Measurements from ENCODE around the gene ARHGAP18. TPM values are rescaled to one million over a fixed set of nuclear protein-coding genes. Genes with fewer than 3 reads are reported as not detected.

The ARHGAP18 gene
- polyA plus RNA-seq, 1 of the 3 experiments (the other 2 are of a cell fraction): 25.0 TPM

DNA sequence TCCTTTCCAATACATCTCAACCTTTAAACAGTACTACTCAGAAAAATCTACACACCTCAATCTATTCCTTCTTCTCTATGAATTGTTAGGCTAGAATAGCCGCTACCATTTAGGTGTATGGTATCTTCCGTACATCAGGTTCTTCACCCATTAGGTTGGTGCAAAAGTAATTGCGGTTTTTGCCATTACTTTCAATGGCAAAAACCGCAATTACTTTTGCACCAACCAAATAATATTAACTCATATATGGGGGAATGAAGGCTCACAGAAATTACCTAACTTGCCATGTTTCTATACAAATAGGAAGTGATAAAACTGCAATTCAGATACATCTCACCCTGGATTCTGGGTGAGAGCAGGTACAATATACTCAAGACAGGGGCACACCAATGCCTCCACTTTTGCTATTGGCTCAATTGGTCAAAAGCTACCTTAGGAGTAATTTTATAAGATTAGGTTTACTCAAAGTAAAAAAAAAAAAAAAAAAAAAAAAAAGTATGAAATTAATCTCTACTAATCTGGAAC, 37.7 kb upstream of the ARHGAP18 start:
- Histone ChIP-seq H3K4me2 (no peak overlapping the region), H3K27me3 (ENCODE audit: insufficient read depth) (no peaks in the 10 kb centered on the region), H3K79me2 (ENCODE audit: insufficient read depth) (no peaks in the 10 kb centered on the region), H3K9ac (no peak overlapping the region), H3K4me1 (ENCODE audit: control insufficient read depth in 1 of 2, insufficient read depth in 2 of 2, low read depth in 1 of 2, low read length in 1 of 2) (peaks cover 0 to 60% of the 10 kb centered on the region in 2 experiments; a peak in 3 of 4 replicates), H2AFZ (ENCODE audit: low read depth) (no peak overlapping the region), H3K27ac (ENCODE audit: low read depth in 2 of 2, low read length in 1 of 2) (peak overlapping the region; percentile 78 to 96; a peak in 3 of 4 replicates), H3K9me3 (no peaks in the 10 kb centered on the region), H4K20me1 (ENCODE audit: insufficient read depth) (no peaks in the 10 kb centered on the region), H3K36me3 (replicated peaks in 1 of 2; ENCODE audit: control insufficient read depth in 1 of 2, insufficient read depth in 2 of 2, low read length in 1 of 2) (no peaks in the 10 kb centered on the region), H3F3A (replicated peaks; ENCODE audit: insufficient read depth) (peaks cover 66% of the 10 kb centered on the region), H3K9me2 (no peaks in the 10 kb centered on the region), H3K4me3 (ENCODE audit: low read depth in 2 of 2, low read length in 1 of 2) (no peak overlapping the region)
- ChIA-PET CTCF (no interaction called here), POLR2A (no interaction called here)
- no peak for TF ChIP-seq CHD2 (IDR thresholded peaks at IDR 0.05; ENCODE audit: low read length, partially characterized antibody)
- no peak for TF ChIP-seq RFX5 (IDR thresholded peaks at IDR 0.05; ENCODE audit: low read length)
- no peak for TF ChIP-seq RXRA (IDR thresholded peaks at IDR 0.05; ENCODE audit: borderline replicate concordance, low read depth)
- TF ChIP-seq, protein P1, sequence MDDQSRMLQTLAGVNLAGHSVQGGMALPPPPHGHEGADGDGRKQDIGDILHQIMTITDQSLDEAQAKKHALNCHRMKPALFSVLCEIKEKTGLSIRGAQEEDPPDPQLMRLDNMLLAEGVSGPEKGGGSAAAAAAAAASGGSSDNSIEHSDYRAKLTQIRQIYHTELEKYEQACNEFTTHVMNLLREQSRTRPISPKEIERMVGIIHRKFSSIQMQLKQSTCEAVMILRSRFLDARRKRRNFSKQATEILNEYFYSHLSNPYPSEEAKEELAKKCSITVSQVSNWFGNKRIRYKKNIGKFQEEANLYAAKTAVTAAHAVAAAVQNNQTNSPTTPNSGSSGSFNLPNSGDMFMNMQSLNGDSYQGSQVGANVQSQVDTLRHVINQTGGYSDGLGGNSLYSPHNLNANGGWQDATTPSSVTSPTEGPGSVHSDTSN (IDR thresholded peaks at IDR 0.05): no peak
- no peak for TF ChIP-seq TCF12 (IDR thresholded peaks at IDR 0.05)
- no peak for DNase-seq
- 62% methylated on average over 4 of the region's 4 CpGs for WGBS (ENCODE audit: low lambda C conversion rate)

DNA sequence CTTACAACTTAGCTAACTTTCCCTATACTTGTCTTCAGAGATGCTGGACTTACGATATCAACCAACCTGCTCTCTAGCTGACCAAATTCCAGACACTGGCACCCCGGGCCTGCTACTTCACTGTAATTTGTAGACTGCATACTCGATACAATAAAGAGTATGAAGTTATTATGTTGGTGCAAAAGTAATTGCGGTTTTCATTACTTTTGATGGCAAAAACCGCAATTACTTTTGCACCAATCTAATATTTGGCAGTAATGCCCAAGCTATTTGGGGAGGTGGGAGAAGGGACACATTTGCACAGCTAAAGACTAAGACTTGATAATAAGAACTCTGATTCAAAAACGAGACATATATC, 34.9 kb upstream of the ARHGAP18 start:
- no peaks in the 10 kb centered on the region for H4K20me1 ChIP-seq (ENCODE audit: insufficient read depth)
- peaks cover 41% of the 10 kb centered on the region for H3F3A ChIP-seq (replicated peaks; ENCODE audit: insufficient read depth)
- ChIA-PET CTCF (interaction anchor here (0.9 to 4.8 kb wide), 3 partner anchors 31 to 245 kb away, joined by 4 to 19 read pairs (median 4); no protein-coding TSS in a partner anchor), POLR2A (no interaction called here)
- H3K79me2 ChIP-seq (ENCODE audit: insufficient read depth): no peaks in the 10 kb centered on the region
- peak overlapping the region; percentile 50 to 90; a peak in 3 of 4 replicates for H3K27ac ChIP-seq (ENCODE audit: low read depth in 2 of 2, low read length in 1 of 2)
- H3K27me3 ChIP-seq (ENCODE audit: insufficient read depth): no peaks in the 10 kb centered on the region
- peaks cover 0 to 36% of the 10 kb centered on the region in 2 experiments; a peak in 3 of 4 replicates for H3K4me1 ChIP-seq (ENCODE audit: control insufficient read depth in 1 of 2, insufficient read depth in 2 of 2, low read depth in 1 of 2, low read length in 1 of 2)
- WGBS (ENCODE audit: low lambda C conversion rate): 50% methylated on average over 6 of the region's 6 CpGs
- no peak overlapping the region for H3K4me3 ChIP-seq (ENCODE audit: low read depth in 2 of 2, low read length in 1 of 2)
- no peak overlapping the region for H2AFZ ChIP-seq (ENCODE audit: low read depth)
- H3K9me2 ChIP-seq: no peaks in the 10 kb centered on the region
- peak overlapping the region; percentile 48 for H3K4me2 ChIP-seq
- H3K36me3 ChIP-seq (replicated peaks in 1 of 2; ENCODE audit: control insufficient read depth in 1 of 2, insufficient read depth in 2 of 2, low read length in 1 of 2): no peaks in the 10 kb centered on the region
- TF ChIP-seq, protein P2, sequence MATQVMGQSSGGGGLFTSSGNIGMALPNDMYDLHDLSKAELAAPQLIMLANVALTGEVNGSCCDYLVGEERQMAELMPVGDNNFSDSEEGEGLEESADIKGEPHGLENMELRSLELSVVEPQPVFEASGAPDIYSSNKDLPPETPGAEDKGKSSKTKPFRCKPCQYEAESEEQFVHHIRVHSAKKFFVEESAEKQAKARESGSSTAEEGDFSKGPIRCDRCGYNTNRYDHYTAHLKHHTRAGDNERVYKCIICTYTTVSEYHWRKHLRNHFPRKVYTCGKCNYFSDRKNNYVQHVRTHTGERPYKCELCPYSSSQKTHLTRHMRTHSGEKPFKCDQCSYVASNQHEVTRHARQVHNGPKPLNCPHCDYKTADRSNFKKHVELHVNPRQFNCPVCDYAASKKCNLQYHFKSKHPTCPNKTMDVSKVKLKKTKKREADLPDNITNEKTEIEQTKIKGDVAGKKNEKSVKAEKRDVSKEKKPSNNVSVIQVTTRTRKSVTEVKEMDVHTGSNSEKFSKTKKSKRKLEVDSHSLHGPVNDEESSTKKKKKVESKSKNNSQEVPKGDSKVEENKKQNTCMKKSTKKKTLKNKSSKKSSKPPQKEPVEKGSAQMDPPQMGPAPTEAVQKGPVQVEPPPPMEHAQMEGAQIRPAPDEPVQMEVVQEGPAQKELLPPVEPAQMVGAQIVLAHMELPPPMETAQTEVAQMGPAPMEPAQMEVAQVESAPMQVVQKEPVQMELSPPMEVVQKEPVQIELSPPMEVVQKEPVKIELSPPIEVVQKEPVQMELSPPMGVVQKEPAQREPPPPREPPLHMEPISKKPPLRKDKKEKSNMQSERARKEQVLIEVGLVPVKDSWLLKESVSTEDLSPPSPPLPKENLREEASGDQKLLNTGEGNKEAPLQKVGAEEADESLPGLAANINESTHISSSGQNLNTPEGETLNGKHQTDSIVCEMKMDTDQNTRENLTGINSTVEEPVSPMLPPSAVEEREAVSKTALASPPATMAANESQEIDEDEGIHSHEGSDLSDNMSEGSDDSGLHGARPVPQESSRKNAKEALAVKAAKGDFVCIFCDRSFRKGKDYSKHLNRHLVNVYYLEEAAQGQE (IDR thresholded peaks at IDR 0.05; ENCODE audit: low read depth, low read length): 0 out of 2 replicates have a peak, but pooled peaks have one; percentile 0
- TF ChIP-seq, protein P3, sequence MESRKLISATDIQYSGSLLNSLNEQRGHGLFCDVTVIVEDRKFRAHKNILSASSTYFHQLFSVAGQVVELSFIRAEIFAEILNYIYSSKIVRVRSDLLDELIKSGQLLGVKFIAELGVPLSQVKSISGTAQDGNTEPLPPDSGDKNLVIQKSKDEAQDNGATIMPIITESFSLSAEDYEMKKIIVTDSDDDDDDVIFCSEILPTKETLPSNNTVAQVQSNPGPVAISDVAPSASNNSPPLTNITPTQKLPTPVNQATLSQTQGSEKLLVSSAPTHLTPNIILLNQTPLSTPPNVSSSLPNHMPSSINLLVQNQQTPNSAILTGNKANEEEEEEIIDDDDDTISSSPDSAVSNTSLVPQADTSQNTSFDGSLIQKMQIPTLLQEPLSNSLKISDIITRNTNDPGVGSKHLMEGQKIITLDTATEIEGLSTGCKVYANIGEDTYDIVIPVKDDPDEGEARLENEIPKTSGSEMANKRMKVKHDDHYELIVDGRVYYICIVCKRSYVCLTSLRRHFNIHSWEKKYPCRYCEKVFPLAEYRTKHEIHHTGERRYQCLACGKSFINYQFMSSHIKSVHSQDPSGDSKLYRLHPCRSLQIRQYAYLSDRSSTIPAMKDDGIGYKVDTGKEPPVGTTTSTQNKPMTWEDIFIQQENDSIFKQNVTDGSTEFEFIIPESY (IDR thresholded peaks at IDR 0.05; ENCODE audit: borderline replicate concordance, low read depth): no peak
- H3K9me3 ChIP-seq: no peaks in the 10 kb centered on the region
- DNase-seq: no peak
- no peak overlapping the region for H3K9ac ChIP-seq

All from SK-N-SH (cell line).